Tibial nerve (tissue), 4 donors: ENCODE data around the gene PPME1.

Source experiments
- EP300 ChIP-seq, 2 donors: sonication (generic); formaldehyde crosslinking; IDR thresholded peaks; one replicate each; pipeline ENCODE4 v1.6.1; 2017; ENCODE audit warnings: antibody characterized with exemption in 2 of 2, mild to moderate bottlenecking in 1 of 2
- POLR2A ChIP-seq, 2 donors: fragments of 450-650 bp; IDR thresholded peaks; one replicate each; pipeline ENCODE4 v1.6.1; 2017; ENCODE audit warnings: antibody characterized with exemption in 2 of 2, mild to moderate bottlenecking in 2 of 2, moderate library complexity in 2 of 2
- TF ChIP-seq, protein P1 (sequence below), 5 experiments: fragments of 200-600 bp in 3 of 5; fragments of 450-650 bp in 2 of 5; sonication (generic) in 3 of 5; IDR thresholded peaks; one replicate each; pipeline ENCODE4 v1.5.1; 2016 to 2019; ENCODE audit warnings: antibody characterized with exemption in 5 of 5, mild to moderate bottlenecking in 3 of 5, moderate library complexity in 2 of 5

DNA sequence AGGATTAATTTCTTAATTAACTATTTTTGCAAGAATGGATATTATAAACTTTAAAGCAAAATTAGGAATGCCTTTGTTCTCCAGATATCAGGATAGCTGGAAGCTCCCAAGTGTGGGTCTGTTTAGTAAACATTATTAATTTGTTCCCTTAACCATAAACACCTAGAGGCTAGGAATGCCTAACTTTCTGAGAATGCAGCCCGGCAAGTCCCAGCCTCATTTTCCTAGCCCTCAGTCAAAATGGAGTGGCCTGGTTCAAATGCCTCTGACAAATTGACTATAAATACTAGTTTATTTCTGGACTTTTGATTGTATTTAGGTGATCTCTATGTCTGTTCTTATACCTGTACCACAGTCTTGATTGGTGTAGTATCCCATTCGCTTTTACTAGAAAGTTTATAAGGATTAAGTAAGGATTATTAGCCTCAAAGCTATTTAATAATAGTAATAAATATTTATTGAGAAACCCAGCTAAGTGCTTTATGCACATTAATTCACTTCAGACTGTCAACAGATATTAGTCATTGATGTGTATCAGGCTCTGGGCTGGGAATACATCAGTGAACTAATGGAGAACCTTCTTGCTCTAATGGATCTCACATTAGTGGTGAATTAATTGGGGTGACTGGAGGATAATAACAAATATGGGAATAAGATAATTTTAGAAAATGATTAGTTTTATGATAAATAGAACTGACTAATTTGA, 25.8 kb downstream of the PPME1 start:
- TF ChIP-seq, protein P1, sequence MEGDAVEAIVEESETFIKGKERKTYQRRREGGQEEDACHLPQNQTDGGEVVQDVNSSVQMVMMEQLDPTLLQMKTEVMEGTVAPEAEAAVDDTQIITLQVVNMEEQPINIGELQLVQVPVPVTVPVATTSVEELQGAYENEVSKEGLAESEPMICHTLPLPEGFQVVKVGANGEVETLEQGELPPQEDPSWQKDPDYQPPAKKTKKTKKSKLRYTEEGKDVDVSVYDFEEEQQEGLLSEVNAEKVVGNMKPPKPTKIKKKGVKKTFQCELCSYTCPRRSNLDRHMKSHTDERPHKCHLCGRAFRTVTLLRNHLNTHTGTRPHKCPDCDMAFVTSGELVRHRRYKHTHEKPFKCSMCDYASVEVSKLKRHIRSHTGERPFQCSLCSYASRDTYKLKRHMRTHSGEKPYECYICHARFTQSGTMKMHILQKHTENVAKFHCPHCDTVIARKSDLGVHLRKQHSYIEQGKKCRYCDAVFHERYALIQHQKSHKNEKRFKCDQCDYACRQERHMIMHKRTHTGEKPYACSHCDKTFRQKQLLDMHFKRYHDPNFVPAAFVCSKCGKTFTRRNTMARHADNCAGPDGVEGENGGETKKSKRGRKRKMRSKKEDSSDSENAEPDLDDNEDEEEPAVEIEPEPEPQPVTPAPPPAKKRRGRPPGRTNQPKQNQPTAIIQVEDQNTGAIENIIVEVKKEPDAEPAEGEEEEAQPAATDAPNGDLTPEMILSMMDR (IDR thresholded peaks at IDR 0.05), result no peak
- TF ChIP-seq POLR2A (IDR thresholded peaks at IDR 0.05), result no peak
- TF ChIP-seq EP300 (IDR thresholded peaks at IDR 0.05), result no peak
